ENCODE measurements around the gene KLHL17. TPM values are rescaled to one million over a fixed set of nuclear protein-coding genes. Genes with fewer than 3 reads are reported as not detected.

KLHL17 gene
- total and polyA plus RNA-seq, 9 of the 15 experiments (the other 6 are each of a cell fraction or from before 2014, with no cell fraction given) = 0.14 to 84.8 (median 13.0) TPM

- FAIRE-seq = no peak
- WGBS (ENCODE audit: insufficient coverage, low coverage, missing lambda C conversion rate) = 13% methylated on average over 21 of the region's 21 CpGs
- H3K4me3 ChIP-seq = no peak overlapping the region
- peaks cover 20% of the 10 kb centered on the region; the same call in 1 of the 2 replicates for H4K20me1 ChIP-seq (replicated peaks; ENCODE audit: control insufficient read depth, insufficient read depth, low read length)
- H3K9me3 ChIP-seq (replicated peaks; ENCODE audit: control insufficient read depth, insufficient read depth, low read depth, low read length) = no peaks in the 10 kb centered on the region
- H3K9me1 ChIP-seq (ENCODE audit: control insufficient read depth, insufficient read depth, low read length) = no peaks in the 10 kb centered on the region
- H3K27me3 ChIP-seq (ENCODE audit: control insufficient read depth in 2 of 2, insufficient read depth in 2 of 2, low read length in 2 of 2) = peaks cover 11 to 20% of the 10 kb centered on the region in 2 experiments; a peak in 4 of 5 replicates
- H3K9ac ChIP-seq (ENCODE audit: insufficient read depth in 1 of 2, low read depth in 2 of 2, low read length in 2 of 2) = peak overlapping the region in 1 of 2 experiments; percentile 65; a peak in 2 of 4 replicates
- no peak for ATAC-seq
- peak overlapping the region; percentile 40 for H2AFZ ChIP-seq (ENCODE audit: low read depth, low read length)
- no TSS peak for BruUV-seq (replicated peaks)
- ChIA-PET CTCF (ENCODE audit: low intra/inter-chr PET ratio) (interaction anchor here (1.5 kb wide), 1 partner anchor 35 kb away, joined by 12 read pairs; no protein-coding TSS in a partner anchor), POLR2A (interaction anchor here (1.0 to 1.4 kb wide), 3 partner anchors 8 to 34 kb away, joined by 3 to 5 read pairs (median 4); no protein-coding TSS in a partner anchor)
- H3K4me2 ChIP-seq (ENCODE audit: insufficient read depth, low read length) = no peak overlapping the region
- intact Hi-C loops (cut with micrococcal nuclease) = no loop called here
- no peak overlapping the region for H3K27ac ChIP-seq (ENCODE audit: extremely low read depth, low read depth, low read length)
- H3K4me1 ChIP-seq (replicated peaks in 1 of 2; ENCODE audit: control insufficient read depth in 2 of 2, insufficient read depth in 2 of 2, low read length in 2 of 2) = peaks cover 28 to 96% of the 10 kb centered on the region in 2 experiments
- TF ChIP-seq RBM14 (IDR thresholded peaks at IDR 0.05; ENCODE audit: borderline replicate concordance, insufficient read depth, low read depth, low read length) (no peak), ZNF12 (CRISPR knock-in tag; IDR thresholded peaks at IDR 0.05) (0 out of 2 replicates have a peak, but pooled peaks have one; percentile 69), HMGN3 (IDR thresholded peaks at IDR 0.05; ENCODE audit: borderline replicate concordance, extremely low read depth, insufficient read length, low read depth, low read length) (peak; percentile 3), ZKSCAN1 (IDR thresholded peaks at IDR 0.05; ENCODE audit: low read depth, low read length) (no peak), PCBP2 (IDR thresholded peaks at IDR 0.05; ENCODE audit: low read depth, low read length, poor library complexity, severe bottlenecking) (no peak), ZNF696 (CRISPR knock-in tag; conservative IDR thresholded peaks at IDR 0.05) (no peak), FOXM1 (IDR thresholded peaks at IDR 0.05; ENCODE audit: low read depth) (no peak), FOXM1 (CRISPR knock-in tag; IDR thresholded peaks at IDR 0.05; ENCODE audit: low read depth) (peak; percentile 64; the same call in 1 of the 2 replicates), YY1 (IDR thresholded peaks at IDR 0.05; ENCODE audit: borderline replicate concordance in 1 of 3, control insufficient read depth in 1 of 3, extremely low read depth in 1 of 3, insufficient read depth in 3 of 3, insufficient read length in 1 of 3, insufficient replicate concordance in 2 of 3, low read depth in 1 of 3, low read length in 2 of 3) (peak in 2 of 3 experiments; percentile 4 to 9), MAFG (tag; conservative IDR thresholded peaks at IDR 0.05) (no peak), CBFB (CRISPR knock-in tag; IDR thresholded peaks at IDR 0.05) (peak; percentile 51; the same call in 1 of the 2 replicates), TFAP4 (CRISPR knock-in tag; IDR thresholded peaks at IDR 0.05; ENCODE audit: borderline replicate concordance) (peak; percentile 22; the same call in 1 of the 2 replicates)
- TF ChIP-seq, protein P1, sequence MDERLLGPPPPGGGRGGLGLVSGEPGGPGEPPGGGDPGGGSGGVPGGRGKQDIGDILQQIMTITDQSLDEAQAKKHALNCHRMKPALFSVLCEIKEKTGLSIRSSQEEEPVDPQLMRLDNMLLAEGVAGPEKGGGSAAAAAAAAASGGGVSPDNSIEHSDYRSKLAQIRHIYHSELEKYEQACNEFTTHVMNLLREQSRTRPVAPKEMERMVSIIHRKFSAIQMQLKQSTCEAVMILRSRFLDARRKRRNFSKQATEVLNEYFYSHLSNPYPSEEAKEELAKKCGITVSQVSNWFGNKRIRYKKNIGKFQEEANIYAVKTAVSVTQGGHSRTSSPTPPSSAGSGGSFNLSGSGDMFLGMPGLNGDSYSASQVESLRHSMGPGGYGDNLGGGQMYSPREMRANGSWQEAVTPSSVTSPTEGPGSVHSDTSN (CRISPR knock-in tag; IDR thresholded peaks at IDR 0.05; ENCODE audit: low read depth) = no peak
- TF ChIP-seq, protein P1 (tag; conservative IDR thresholded peaks at IDR 0.05; ENCODE audit: low read depth) = 0 out of 2 replicates have a peak, but pooled peaks have one; percentile 8
- no peaks in the 10 kb centered on the region for H3K79me2 ChIP-seq (ENCODE audit: control insufficient read depth, insufficient read depth, low read length)
- DNase-seq (ENCODE audit: extremely low read depth in 1 of 4, low spot score in 3 of 4) = no peak
- in situ Hi-C loops (cut with MboI) = no loop called here
- peaks cover 10% of the 10 kb centered on the region; the same call in 1 of the 3 replicates for H3K36me3 ChIP-seq (ENCODE audit: control insufficient read depth, insufficient read depth, low read length)
Measured at GRCh38 chr1:939511-940106, 20.8 kb upstream of the KLHL17 start.
